Amygdala (tissue), 56 donors: Measurements from ENCODE around the gene TSPO2.
"Not testable (repeated sequence)": the region's sequence is repeated elsewhere in the genome, so short reads cannot be mapped to it uniquely, and the experiment has no call there.

ENCODE experiments used
- DNase-seq, 56 donors: peaks; one replicate each; lab custom pipeline; 2025; lab: John Stamatoyannopoulos, UW

TSPO2 gene

GRCh38 chr6:41042226-41043055, at the start of gene TSPO2:
TSPO2 (plus strand) TSS chr6:41042467; CDS start chr6:41042986, 519 bp downstream.
- no peak for DNase-seq

GRCh38 chr6:40992746-40993145, 49.5 kb upstream of the TSPO2 start:
- DNase-seq, result no peak

GRCh38 chr6:40996591-40997233, 45.6 kb upstream of the TSPO2 start:
- peak in 2 of 56 donors; percentile 4 to 18 for DNase-seq

- DNase-seq, result peak in 1 of 56 donors; percentile 23
These were observed 44.9 kb upstream of the TSPO2 start for GRCh38 chr6:40997234-40997957.

- no peak for DNase-seq
These were observed 43.6 kb upstream of the TSPO2 start for GRCh38 chr6:40998661-40999060.

GRCh38 chr6:40999569-40999968, 42.7 kb upstream of the TSPO2 start:
- peak in 4 of 56 donors; percentile 2 to 13 (median 3) for DNase-seq

GRCh38 chr6:41000248-41000647, 42.0 kb upstream of the TSPO2 start:
- DNase-seq, result no peak

- no peak for DNase-seq
These were observed 40.1 kb upstream of the TSPO2 start for GRCh38 chr6:41002168-41002567.

GRCh38 chr6:41006217-41006616, 36.0 kb upstream of the TSPO2 start:
- DNase-seq, result peak in 3 of 56 donors; percentile 3 to 18 (median 4)

- not testable (repeated sequence) for DNase-seq
These were observed 35.3 kb upstream of the TSPO2 start for GRCh38 chr6:41006980-41007379.

GRCh38 chr6:41008011-41008410, 34.3 kb upstream of the TSPO2 start:
- no peak for DNase-seq

GRCh38 chr6:41009669-41010068, 32.6 kb upstream of the TSPO2 start:
- DNase-seq, result no peak

GRCh38 chr6:41011673-41012072, 30.6 kb upstream of the TSPO2 start:
- no peak for DNase-seq

- DNase-seq, result no peak
These were observed 28.7 kb upstream of the TSPO2 start for GRCh38 chr6:41013466-41014153.

GRCh38 chr6:41014780-41015179, 27.5 kb upstream of the TSPO2 start:
- no peak for DNase-seq

- not testable (repeated sequence) for DNase-seq
These were observed 26.4 kb upstream of the TSPO2 start for GRCh38 chr6:41015860-41016259.

GRCh38 chr6:41017663-41018062, 24.6 kb upstream of the TSPO2 start:
- DNase-seq, result no peak

GRCh38 chr6:41021832-41022231, 20.4 kb upstream of the TSPO2 start:
- DNase-seq, result peak in 20 of 56 donors; percentile 5 to 60 (median 26)

- no peak for DNase-seq
These were observed 20.0 kb upstream of the TSPO2 start for GRCh38 chr6:41022294-41022693.

GRCh38 chr6:41023114-41023513, 19.2 kb upstream of the TSPO2 start:
- DNase-seq, result no peak
